ENCODE data around the gene MAZ. TPM values are rescaled to one million over a fixed set of nuclear protein-coding genes. Genes with fewer than 3 reads are reported as not detected.

Gene MAZ
- total RNA-seq, 1 donor from 2014 or later: 358 TPM

- no peak overlapping the region for H3K4me3 Mint-ChIP-seq (ENCODE audit: unreplicated experiment)
- H3K36me3 Mint-ChIP-seq (ENCODE audit: low read depth): peaks cover 1% of the 10 kb centered on the region
- H3K27ac Mint-ChIP-seq (ENCODE audit: unreplicated experiment): no peak overlapping the region
- H3K9me3 Mint-ChIP-seq (ENCODE audit: low read depth): no peaks in the 10 kb centered on the region
- no peaks in the 10 kb centered on the region for H3K27me3 Mint-ChIP-seq (ENCODE audit: low read depth)
- peaks cover 26% of the 10 kb centered on the region for H3K4me1 Mint-ChIP-seq (ENCODE audit: low read depth)
- no peak for DNase-seq (ENCODE audit: low spot score)
- TF ChIP-seq CTCF (IDR thresholded peaks at IDR 0.05): no peak
Measured at GRCh38 chr16:29794231-29794710, 12.1 kb upstream of the MAZ start.

- TF ChIP-seq CTCF (IDR thresholded peaks at IDR 0.05): no peak
- H3K4me3 Mint-ChIP-seq (ENCODE audit: unreplicated experiment): no peak overlapping the region
- H3K27me3 Mint-ChIP-seq (ENCODE audit: low read depth): no peaks in the 10 kb centered on the region
- no peaks in the 10 kb centered on the region for H3K9me3 Mint-ChIP-seq (ENCODE audit: low read depth)
- peaks cover 3% of the 10 kb centered on the region for H3K36me3 Mint-ChIP-seq (ENCODE audit: low read depth)
- peaks cover 10% of the 10 kb centered on the region for H3K4me1 Mint-ChIP-seq (ENCODE audit: low read depth)
- no peak for DNase-seq (ENCODE audit: low spot score)
- H3K27ac Mint-ChIP-seq (ENCODE audit: unreplicated experiment): no peak overlapping the region
Measured at GRCh38 chr16:29802416-29802935, 3.9 kb upstream of the MAZ start.

- peaks cover 7% of the 10 kb centered on the region for H3K36me3 Mint-ChIP-seq (ENCODE audit: low read depth)
- no peaks in the 10 kb centered on the region for H3K27me3 Mint-ChIP-seq (ENCODE audit: low read depth)
- no peak for TF ChIP-seq CTCF (IDR thresholded peaks at IDR 0.05)
- peak overlapping the region; percentile 100 for H3K27ac Mint-ChIP-seq (ENCODE audit: unreplicated experiment)
- H3K9me3 Mint-ChIP-seq (ENCODE audit: low read depth): no peaks in the 10 kb centered on the region
- H3K4me1 Mint-ChIP-seq (ENCODE audit: low read depth): peaks cover 23% of the 10 kb centered on the region
- DNase-seq (ENCODE audit: low spot score): no peak
- H3K4me3 Mint-ChIP-seq (ENCODE audit: unreplicated experiment): peak overlapping the region; percentile 100
Measured at GRCh38 chr16:29804020-29804419, 2.3 kb upstream of the MAZ start.

- TF ChIP-seq CTCF (IDR thresholded peaks at IDR 0.05): no peak
- Mint-ChIP-seq H3K27me3 (ENCODE audit: low read depth) (no peaks in the 10 kb centered on the region), H3K36me3 (ENCODE audit: low read depth) (peaks cover 7% of the 10 kb centered on the region), H3K4me3 (ENCODE audit: unreplicated experiment) (peak overlapping the region; percentile 100), H3K4me1 (ENCODE audit: low read depth) (peaks cover 25% of the 10 kb centered on the region), H3K27ac (ENCODE audit: unreplicated experiment) (peak overlapping the region; percentile 100), H3K9me3 (ENCODE audit: low read depth) (no peaks in the 10 kb centered on the region)
- no peak for DNase-seq (ENCODE audit: low spot score)
Measured at GRCh38 chr16:29804455-29805231, 1.7 kb upstream of the MAZ start.

GRCh38 chr16:29805232-29806098 lies 864 bp upstream of the MAZ start:
- peak overlapping the region; percentile 100 for H3K4me3 Mint-ChIP-seq (ENCODE audit: unreplicated experiment)
- peak overlapping the region; percentile 100 for H3K27ac Mint-ChIP-seq (ENCODE audit: unreplicated experiment)
- H3K9me3 Mint-ChIP-seq (ENCODE audit: low read depth): no peaks in the 10 kb centered on the region
- H3K27me3 Mint-ChIP-seq (ENCODE audit: low read depth): no peaks in the 10 kb centered on the region
- peak; percentile 54 for TF ChIP-seq CTCF (IDR thresholded peaks at IDR 0.05)
- peaks cover 10% of the 10 kb centered on the region for H3K36me3 Mint-ChIP-seq (ENCODE audit: low read depth)
- DNase-seq (ENCODE audit: low spot score): no peak
- peaks cover 33% of the 10 kb centered on the region for H3K4me1 Mint-ChIP-seq (ENCODE audit: low read depth)

Data from chondrocyte (in vitro differentiated cells).